GM23338 (cell line): Measurements from ENCODE around the gene MADCAM1. TPM values are rescaled to one million over a fixed set of nuclear protein-coding genes. Genes with fewer than 3 reads are reported as not detected.

Experiments used
- ATAC-seq: fragments of 200-7000 bp; cut with Tn5 transposase; 3 replicates; pipeline ENCODE4 v1.9.1; 2020
- DNase-seq: peaks from one replicate; pipeline ENCODE4 v3.0.0-alpha.2; 2015; ENCODE audit warnings: low spot score
- H2AFZ ChIP-seq: fragments of 200-600 bp; sonication (generic); 2 replicates; pipeline ENCODE4 v1.8.0; 2016; ENCODE audit warnings: antibody characterized with exemption, mild to moderate bottlenecking, moderate library complexity
- H3F3A ChIP-seq: fragments of 200-600 bp; sonication (generic); replicated peaks from 2 replicates; pipeline ENCODE4 v1.8.0; 2017; ENCODE audit warnings: antibody characterized with exemption, mixed run types, low read depth
- H3K27ac ChIP-seq: fragments of 200-600 bp; sonication (generic); 2 replicates; pipeline ENCODE4 v1.6.1; 2016; ENCODE audit warnings: low read depth
- H3K27me3 ChIP-seq: fragments of 200-600 bp; sonication (generic); 2 replicates; pipeline ENCODE4 v1.8.0; 2016; ENCODE audit warnings: mild to moderate bottlenecking, mixed run types, moderate library complexity; ENCODE audit not compliant: insufficient read depth
- H3K36me3 ChIP-seq: fragments of 200-600 bp; sonication (generic); 2 replicates; pipeline ENCODE4 v1.8.0; 2016; ENCODE audit warnings: mild to moderate bottlenecking; ENCODE audit not compliant: insufficient read depth
- H3K4me1 ChIP-seq: fragments of 200-600 bp; sonication (generic); 2 replicates; pipeline ENCODE4 v1.8.0; 2016; ENCODE audit warnings: mild to moderate bottlenecking, moderate library complexity; ENCODE audit not compliant: insufficient read depth
- H3K4me2 ChIP-seq: fragments of 200-600 bp; sonication (generic); 2 replicates; pipeline ENCODE4 v1.7.1; 2017; ENCODE audit warnings: mixed run types
- H3K4me3 ChIP-seq: fragments of 200-600 bp; sonication (generic); 2 replicates; pipeline ENCODE4 v1.6.1; 2016; ENCODE audit warnings: mixed run types
- H3K79me2 ChIP-seq: fragments of 200-600 bp; sonication (generic); replicated peaks from 2 replicates; pipeline ENCODE4 v1.8.0; 2017; ENCODE audit warnings: mild to moderate bottlenecking; ENCODE audit not compliant: insufficient read depth
- H3K9me2 ChIP-seq: fragments of 200-600 bp; sonication (generic); 2 replicates; pipeline ENCODE4 v1.8.0; 2017; ENCODE audit not compliant: insufficient read depth
- H4K20me1 ChIP-seq: fragments of 200-600 bp; sonication (generic); replicated peaks from 2 replicates; pipeline ENCODE4 v1.8.0; 2017; ENCODE audit warnings: mild to moderate bottlenecking; ENCODE audit not compliant: insufficient read depth
- H3K27ac Mint-ChIP-seq: 2 replicates; pipeline ENCODE4 v1.8.0; 2020; ENCODE audit warnings: inconsistent platforms, mild to moderate bottlenecking, moderate library complexity, mixed read lengths
- H3K27me3 Mint-ChIP-seq: 3 replicates; pipeline ENCODE4 v1.8.0; 2022; ENCODE audit warnings: low read depth, mild to moderate bottlenecking, moderate library complexity, mixed read lengths, inconsistent platforms; ENCODE audit not compliant: insufficient read depth, poor library complexity
- H3K36me3 Mint-ChIP-seq: 3 replicates; pipeline ENCODE4 v1.8.0; 2021; ENCODE audit warnings: low read depth, mild to moderate bottlenecking, inconsistent platforms, moderate library complexity, mixed read lengths
- H3K4me1 Mint-ChIP-seq: 3 replicates; pipeline ENCODE4 v1.8.0; 2020; ENCODE audit warnings: mild to moderate bottlenecking, inconsistent platforms, mixed read lengths
- H3K4me3 Mint-ChIP-seq: 3 replicates; pipeline ENCODE4 v1.8.0; 2021; ENCODE audit warnings: moderate library complexity, mild to moderate bottlenecking, inconsistent platforms, mixed read lengths
- H3K9me3 Mint-ChIP-seq: 3 replicates; pipeline ENCODE4 v1.8.0; 2020; ENCODE audit warnings: moderate library complexity, mild to moderate bottlenecking, inconsistent platforms, mixed read lengths
- ETS1 ChIP-seq: IDR thresholded peaks from 2 replicates; pipeline ENCODE4 v1.6.1; 2016; ENCODE audit warnings: antibody characterized with exemption
- EZH2 ChIP-seq: fragments of 200-600 bp; sonication (generic); IDR thresholded peaks from one replicate; pipeline ENCODE4 v1.8.0; 2017; ENCODE audit warnings: antibody characterized with exemption, mild to moderate bottlenecking, low read depth; ENCODE audit not compliant: unreplicated experiment
- EZH2phosphoT487 ChIP-seq: fragments of 200-600 bp; sonication (generic); IDR thresholded peaks from one replicate; pipeline ENCODE4 v1.8.1; 2018; ENCODE audit warnings: antibody characterized with exemption; ENCODE audit not compliant: unreplicated experiment
- JUNB ChIP-seq: IDR thresholded peaks from one replicate; pipeline ENCODE4 v1.6.1; 2016; ENCODE audit warnings: antibody characterized with exemption; ENCODE audit not compliant: unreplicated experiment
- NANOG ChIP-seq: IDR thresholded peaks from 2 replicates; pipeline ENCODE4 v1.6.1; 2016; ENCODE audit warnings: antibody characterized with exemption, borderline replicate concordance
- STAT1 ChIP-seq: IDR thresholded peaks from one replicate; pipeline ENCODE4 v1.6.1; 2016; ENCODE audit warnings: antibody characterized with exemption; ENCODE audit not compliant: unreplicated experiment
- ZNF331 ChIP-seq: fragments of 250-450 bp; sonication (Bioruptor Pico); IDR thresholded peaks from 2 replicates; pipeline ENCODE4 v1.5.0; 2020; ENCODE audit warnings: low read depth, mild to moderate bottlenecking, moderate library complexity
- ZNF462 ChIP-seq: fragments of 250-450 bp; sonication (Bioruptor Pico); IDR thresholded peaks from 2 replicates; pipeline ENCODE4 v1.5.0; 2020; ENCODE audit warnings: mild to moderate bottlenecking, moderate library complexity
- polyA plus RNA-seq: library from polyadenylated mRNA; unstranded; fragments of >200 nt; fragmentation: Nextera tagmentation; extraction: Ambion mirVana; gene quantifications from 2 replicates; pipeline ENCODE4 v1.2.1, GENCODE V29; 2016
- total RNA-seq: library from RNA; depleted of rRNA; stranded (reverse); fragments of >200 nt; shearing (Covaris generic); gene quantifications from 2 replicates; pipeline ENCODE4 v1.2.3, GENCODE V29; 2014
- TF ChIP-seq, protein P1 (sequence below): IDR thresholded peaks from one replicate; pipeline ENCODE4 v1.6.1; 2018; ENCODE audit warnings: antibody characterized with exemption; ENCODE audit not compliant: unreplicated experiment

MADCAM1 gene
- total and polyA plus RNA-seq, 2 experiments from 2014 or later = 2.1 to 2.5 TPM

GRCh38 chr19:464208-464545, 32.1 kb upstream of the MADCAM1 start:
- no peaks in the 10 kb centered on the region for H3K9me2 ChIP-seq
- no peak for TF ChIP-seq STAT1
- TF ChIP-seq ZNF331 (CRISPR knock-in tag) = no peak
- TF ChIP-seq JUNB = no peak
- no peak for TF ChIP-seq NANOG
- no peak for TF ChIP-seq ETS1
- peaks cover 4% of the 10 kb centered on the region for H3K9me3 Mint-ChIP-seq
- no peaks in the 10 kb centered on the region for H3K79me2 ChIP-seq
- no peak overlapping the region for H3K27ac Mint-ChIP-seq
- H3K4me2 ChIP-seq = no peak overlapping the region
- H3F3A ChIP-seq = 0 out of 2 replicates have a peak, but pooled peaks cover 4% of the 10 kb centered on the region
- H3K4me1 Mint-ChIP-seq = peaks cover 5% of the 10 kb centered on the region; the same call in 2 of the 3 replicates
- H3K4me3 Mint-ChIP-seq = no peak overlapping the region
- no peak overlapping the region for H2AFZ ChIP-seq
- peaks cover 28% of the 10 kb centered on the region for H3K27me3 Mint-ChIP-seq
- no peak overlapping the region for H3K4me3 ChIP-seq
- DNase-seq = no peak
- H3K36me3 Mint-ChIP-seq = no peaks in the 10 kb centered on the region
- no peaks in the 10 kb centered on the region for H4K20me1 ChIP-seq
- H3K36me3 ChIP-seq = no peaks in the 10 kb centered on the region
- no peaks in the 10 kb centered on the region; the same call in 1 of the 2 replicates for H3K4me1 ChIP-seq
- no peak for ATAC-seq
- H3K27ac ChIP-seq = no peak overlapping the region
- peaks cover 29% of the 10 kb centered on the region for H3K27me3 ChIP-seq

DNA sequence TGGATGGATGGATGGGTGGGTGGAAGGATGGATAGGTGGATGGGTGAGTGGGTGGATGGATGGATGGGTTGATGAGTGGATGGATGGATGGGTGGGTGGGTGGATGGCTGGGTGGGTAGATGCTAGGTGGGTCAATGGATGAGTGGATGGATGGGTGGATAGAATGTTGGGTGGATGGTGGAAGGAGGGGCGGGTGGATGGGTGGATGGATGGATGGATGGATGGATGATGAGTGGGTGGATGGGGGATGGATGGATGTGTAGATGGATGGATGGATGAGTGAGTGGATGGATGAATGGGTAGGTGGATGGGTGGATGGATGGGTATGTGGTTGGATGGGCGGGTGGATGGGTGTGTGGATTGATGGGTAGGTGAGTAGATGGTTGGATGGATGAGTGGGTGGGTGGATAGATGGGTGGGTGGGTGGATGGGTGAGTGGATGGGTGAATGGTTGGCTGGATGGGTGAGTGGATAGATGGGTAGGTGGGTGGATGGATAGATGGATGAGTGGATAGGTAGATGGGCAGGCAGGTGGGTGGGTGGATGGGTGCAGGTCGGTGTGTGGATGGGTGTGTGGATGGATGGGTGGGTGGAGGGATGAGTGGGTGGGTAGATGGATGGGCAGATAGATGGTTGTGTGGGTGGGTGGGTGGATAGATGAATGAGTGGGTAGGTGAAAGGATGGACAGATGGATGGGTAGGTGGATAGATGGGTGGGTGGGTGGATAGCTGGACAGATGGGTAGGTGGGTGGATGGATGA, 31.1 kb upstream of the MADCAM1 start:
- H3K27me3 Mint-ChIP-seq = peaks cover 27% of the 10 kb centered on the region
- Histone ChIP-seq H3K4me1 (no peaks in the 10 kb centered on the region), H3K4me3 (no peak overlapping the region), H3K36me3 (no peaks in the 10 kb centered on the region), H4K20me1 (no peaks in the 10 kb centered on the region), H3K4me2 (no peak overlapping the region), H3K27me3 (peaks cover 20% of the 10 kb centered on the region), H3K27ac (no peak overlapping the region), H3K79me2 (no peaks in the 10 kb centered on the region), H3F3A (0 out of 2 replicates have a peak, but pooled peaks cover 4% of the 10 kb centered on the region), H2AFZ (no peak overlapping the region), H3K9me2 (no peaks in the 10 kb centered on the region)
- H3K36me3 Mint-ChIP-seq = no peaks in the 10 kb centered on the region
- H3K27ac Mint-ChIP-seq = no peak overlapping the region
- peaks cover 4% of the 10 kb centered on the region for H3K9me3 Mint-ChIP-seq
- no peak for DNase-seq
- H3K4me1 Mint-ChIP-seq = no peaks in the 10 kb centered on the region; the same call in 2 of the 3 replicates
- ATAC-seq = no peak
- H3K4me3 Mint-ChIP-seq = no peak overlapping the region
- no peak for TF ChIP-seq EZH2
- no peak for TF ChIP-seq ZNF462
- TF ChIP-seq, protein P1, sequence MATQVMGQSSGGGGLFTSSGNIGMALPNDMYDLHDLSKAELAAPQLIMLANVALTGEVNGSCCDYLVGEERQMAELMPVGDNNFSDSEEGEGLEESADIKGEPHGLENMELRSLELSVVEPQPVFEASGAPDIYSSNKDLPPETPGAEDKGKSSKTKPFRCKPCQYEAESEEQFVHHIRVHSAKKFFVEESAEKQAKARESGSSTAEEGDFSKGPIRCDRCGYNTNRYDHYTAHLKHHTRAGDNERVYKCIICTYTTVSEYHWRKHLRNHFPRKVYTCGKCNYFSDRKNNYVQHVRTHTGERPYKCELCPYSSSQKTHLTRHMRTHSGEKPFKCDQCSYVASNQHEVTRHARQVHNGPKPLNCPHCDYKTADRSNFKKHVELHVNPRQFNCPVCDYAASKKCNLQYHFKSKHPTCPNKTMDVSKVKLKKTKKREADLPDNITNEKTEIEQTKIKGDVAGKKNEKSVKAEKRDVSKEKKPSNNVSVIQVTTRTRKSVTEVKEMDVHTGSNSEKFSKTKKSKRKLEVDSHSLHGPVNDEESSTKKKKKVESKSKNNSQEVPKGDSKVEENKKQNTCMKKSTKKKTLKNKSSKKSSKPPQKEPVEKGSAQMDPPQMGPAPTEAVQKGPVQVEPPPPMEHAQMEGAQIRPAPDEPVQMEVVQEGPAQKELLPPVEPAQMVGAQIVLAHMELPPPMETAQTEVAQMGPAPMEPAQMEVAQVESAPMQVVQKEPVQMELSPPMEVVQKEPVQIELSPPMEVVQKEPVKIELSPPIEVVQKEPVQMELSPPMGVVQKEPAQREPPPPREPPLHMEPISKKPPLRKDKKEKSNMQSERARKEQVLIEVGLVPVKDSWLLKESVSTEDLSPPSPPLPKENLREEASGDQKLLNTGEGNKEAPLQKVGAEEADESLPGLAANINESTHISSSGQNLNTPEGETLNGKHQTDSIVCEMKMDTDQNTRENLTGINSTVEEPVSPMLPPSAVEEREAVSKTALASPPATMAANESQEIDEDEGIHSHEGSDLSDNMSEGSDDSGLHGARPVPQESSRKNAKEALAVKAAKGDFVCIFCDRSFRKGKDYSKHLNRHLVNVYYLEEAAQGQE = no peak
- no peak for TF ChIP-seq EZH2phosphoT487
- no peak for TF ChIP-seq ETS1
